PC-3 (cell line): Measurements from ENCODE around the gene MED1.

ENCODE experiments used
- EZH2 ChIP-seq: fragments of 300-600 bp; sonication (generic); IDR thresholded peaks from one replicate; pipeline ENCODE4 v1.6.1; 2017; ENCODE audit warnings: antibody characterized with exemption, mild to moderate bottlenecking, low read length; ENCODE audit not compliant: unreplicated experiment
- TF ChIP-seq, protein P1 (sequence below): fragments of 300-600 bp; sonication (generic); conservative IDR thresholded peaks from 2 replicates; pipeline ENCODE4 v1.5.1; 2017; ENCODE audit warnings: antibody characterized with exemption, low read depth, mild to moderate bottlenecking, low read length

- TF ChIP-seq, protein P1, sequence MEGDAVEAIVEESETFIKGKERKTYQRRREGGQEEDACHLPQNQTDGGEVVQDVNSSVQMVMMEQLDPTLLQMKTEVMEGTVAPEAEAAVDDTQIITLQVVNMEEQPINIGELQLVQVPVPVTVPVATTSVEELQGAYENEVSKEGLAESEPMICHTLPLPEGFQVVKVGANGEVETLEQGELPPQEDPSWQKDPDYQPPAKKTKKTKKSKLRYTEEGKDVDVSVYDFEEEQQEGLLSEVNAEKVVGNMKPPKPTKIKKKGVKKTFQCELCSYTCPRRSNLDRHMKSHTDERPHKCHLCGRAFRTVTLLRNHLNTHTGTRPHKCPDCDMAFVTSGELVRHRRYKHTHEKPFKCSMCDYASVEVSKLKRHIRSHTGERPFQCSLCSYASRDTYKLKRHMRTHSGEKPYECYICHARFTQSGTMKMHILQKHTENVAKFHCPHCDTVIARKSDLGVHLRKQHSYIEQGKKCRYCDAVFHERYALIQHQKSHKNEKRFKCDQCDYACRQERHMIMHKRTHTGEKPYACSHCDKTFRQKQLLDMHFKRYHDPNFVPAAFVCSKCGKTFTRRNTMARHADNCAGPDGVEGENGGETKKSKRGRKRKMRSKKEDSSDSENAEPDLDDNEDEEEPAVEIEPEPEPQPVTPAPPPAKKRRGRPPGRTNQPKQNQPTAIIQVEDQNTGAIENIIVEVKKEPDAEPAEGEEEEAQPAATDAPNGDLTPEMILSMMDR: no peak
- TF ChIP-seq EZH2: no peak
Observed at GRCh38 chr17:39404542-39405378, 46.3 kb downstream of the MED1 start.
